Astrocyte of the hippocampus (primary cell): Measurements from ENCODE around the gene SMYD1.

Source experiments
- DNase-seq: peaks from one replicate; pipeline ENCODE4 v3.0.0; 2011; ENCODE audit warnings: low read depth, low spot score

Gene SMYD1

DNA sequence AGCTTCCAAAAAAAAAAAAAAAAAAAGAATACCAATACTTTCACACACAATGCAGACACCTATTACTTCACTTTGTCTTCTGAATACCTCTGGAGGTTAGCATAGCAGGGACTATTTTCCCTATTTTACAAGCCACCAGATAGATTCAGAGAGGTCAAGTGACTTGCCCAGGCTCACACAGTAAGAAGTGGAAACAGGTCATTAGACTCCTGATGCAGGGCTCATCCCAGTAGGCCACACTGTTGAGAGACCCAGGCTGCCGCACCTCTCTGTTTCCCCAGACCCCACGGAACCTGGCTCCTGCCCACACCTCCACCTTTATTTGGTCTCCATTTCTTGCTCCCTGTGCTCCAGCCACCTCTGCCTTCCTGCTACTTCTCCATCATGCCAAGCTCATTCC lies 19.4 kb downstream of the SMYD1 start:
- DNase-seq, result no peak

DNA sequence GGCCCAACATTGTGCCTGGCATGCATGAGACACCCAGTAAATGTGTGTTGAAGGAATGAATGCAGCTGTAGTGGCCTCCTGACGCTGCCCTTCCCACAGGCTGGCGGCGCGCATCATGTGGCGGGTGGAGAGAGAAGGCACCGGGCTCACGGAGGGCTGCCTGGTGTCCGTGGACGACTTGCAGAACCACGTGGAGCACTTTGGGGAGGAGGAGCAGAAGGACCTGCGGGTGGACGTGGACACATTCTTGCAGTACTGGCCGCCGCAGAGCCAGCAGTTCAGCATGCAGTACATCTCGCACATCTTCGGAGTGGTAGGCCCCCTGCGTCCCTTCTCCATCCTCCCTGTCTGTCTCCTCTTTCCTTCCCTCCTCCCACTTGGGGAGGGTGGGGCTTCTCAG lies 20.1 kb downstream of the SMYD1 start:
- DNase-seq, result no peak

DNA sequence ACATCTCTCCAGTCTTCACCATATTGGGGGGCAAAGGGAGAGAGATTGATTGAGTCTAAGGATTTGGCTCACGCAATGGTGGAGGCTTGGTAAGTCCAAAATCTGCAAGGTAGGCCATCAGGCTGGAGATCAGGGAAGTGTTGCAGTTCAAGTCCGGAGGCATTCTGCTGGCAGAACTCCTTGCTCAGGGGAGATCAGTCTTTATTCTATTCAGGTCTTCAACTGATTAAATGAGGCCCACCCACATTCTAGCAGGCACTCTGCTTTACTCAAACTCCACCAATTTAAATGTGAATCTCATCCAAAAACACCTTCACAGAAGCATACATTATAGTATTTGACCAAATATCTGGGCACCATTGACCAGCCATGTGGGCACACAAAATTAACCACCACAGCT lies 21.4 kb downstream of the SMYD1 start:
- DNase-seq, result no peak

DNA sequence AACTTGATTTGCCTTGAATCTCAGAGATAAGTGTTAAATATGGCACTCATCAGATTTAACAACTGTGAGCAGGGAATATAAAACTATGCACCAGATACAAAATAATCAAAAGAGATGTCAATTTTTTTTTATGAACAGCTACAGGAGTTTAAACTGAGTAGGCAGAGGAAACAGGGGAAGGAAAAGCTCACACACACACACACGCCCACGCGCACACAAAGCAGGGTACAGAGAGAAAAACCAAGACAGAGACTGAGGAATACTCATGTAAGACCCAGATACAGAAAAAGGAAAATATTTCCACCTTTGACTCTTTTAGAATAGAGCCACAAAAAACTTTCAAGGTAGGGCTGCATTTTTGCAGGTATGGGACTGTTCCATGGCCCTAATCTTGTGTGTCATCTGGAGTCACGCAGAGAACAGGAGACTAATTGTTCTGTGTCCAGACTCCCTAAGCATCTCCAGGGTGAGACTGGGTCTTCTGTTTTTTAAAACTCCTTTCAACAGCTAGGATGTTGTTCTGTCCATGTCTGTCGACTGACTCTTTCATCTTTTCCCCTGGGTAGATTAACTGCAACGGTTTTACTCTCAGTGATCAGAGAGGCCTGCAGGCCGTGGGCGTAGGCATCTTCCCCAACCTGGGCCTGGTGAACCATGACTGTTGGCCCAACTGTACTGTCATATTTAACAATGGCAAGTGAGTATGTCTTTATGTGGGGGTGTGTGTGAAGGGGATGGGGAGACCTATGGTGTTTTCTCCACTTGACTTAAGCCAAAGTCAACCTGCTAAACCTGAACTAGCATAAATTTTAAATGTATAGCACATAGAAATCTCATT lies 23.0 kb downstream of the SMYD1 start:
- no peak for DNase-seq

DNA sequence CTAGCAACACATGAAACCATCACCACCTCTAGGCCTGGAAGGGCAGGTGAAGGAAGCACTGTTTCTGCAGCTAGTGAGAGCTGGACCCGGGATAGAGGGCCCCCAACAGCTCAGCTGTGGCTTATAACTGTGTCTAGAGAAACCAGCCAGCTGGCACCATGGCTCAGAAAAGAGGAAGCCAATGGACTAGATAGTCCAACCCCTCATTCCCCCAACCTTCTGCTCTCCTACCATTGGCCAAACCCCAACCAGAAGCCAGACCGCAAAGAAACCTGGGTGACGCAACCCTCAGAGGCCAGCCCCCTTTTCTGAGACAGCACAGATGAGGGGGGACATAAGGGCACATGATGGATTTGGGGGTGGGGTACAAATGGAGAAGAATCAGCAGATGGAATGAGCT lies 24.3 kb downstream of the SMYD1 start:
- no peak for DNase-seq

DNA sequence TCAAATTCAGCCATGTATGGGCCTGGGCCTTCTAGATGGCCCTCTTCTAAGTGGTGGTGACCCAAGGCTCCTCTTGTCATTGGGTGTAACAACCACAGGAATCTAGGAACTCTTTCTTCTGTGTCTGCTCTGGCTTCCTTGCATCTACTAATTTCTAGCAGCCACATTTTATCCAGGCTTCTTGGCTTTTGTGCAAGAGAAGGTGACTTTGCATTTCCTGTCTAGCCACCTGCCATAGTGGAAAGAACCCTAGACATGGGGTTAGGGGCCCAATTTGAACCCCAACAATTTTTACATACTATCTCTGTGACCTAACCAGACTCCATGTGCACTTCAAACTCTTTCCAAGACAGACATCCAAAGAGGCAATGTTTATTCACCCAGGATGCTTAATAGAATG lies 25.1 kb downstream of the SMYD1 start:
- DNase-seq, result no peak

DNA sequence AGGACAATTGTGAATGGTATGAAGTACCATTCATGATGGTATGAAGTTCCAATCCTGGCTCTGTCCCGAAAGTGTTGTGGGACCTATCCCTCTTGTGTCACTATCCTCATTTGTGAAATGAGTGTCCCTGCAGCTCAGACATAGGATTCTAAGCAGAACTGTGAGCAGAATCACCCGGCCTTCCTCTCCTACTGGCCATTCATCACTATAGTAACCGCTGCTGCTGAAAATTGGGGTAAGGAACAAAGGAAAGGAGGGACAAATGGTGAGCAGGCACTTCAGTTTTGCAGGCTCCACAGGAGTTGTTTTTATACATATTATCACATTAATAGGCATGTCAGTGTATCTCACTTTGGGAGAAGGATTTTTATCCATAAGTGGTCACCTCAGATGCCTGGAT lies 27.4 kb downstream of the SMYD1 start:
- no peak for DNase-seq

DNA sequence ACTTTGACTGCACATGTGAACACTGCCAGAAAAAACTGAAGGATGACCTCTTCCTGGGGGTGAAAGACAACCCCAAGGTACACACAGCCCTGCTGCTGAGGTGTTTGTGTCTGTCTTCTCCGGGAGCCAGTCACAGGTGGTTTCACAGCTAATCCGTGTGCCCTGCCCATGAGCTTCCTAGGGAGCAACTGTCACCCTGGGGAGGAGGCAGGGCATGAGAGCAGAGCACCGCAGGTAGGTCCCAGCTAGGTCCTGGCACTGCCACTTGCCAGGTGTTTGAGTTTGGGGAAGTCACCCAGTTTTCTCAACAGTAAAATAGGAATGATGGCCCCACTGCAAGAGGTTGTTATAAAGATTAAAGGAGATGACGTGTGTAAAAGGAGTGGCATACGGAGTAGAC lies 29.1 kb downstream of the SMYD1 start:
- DNase-seq, result no peak

DNA sequence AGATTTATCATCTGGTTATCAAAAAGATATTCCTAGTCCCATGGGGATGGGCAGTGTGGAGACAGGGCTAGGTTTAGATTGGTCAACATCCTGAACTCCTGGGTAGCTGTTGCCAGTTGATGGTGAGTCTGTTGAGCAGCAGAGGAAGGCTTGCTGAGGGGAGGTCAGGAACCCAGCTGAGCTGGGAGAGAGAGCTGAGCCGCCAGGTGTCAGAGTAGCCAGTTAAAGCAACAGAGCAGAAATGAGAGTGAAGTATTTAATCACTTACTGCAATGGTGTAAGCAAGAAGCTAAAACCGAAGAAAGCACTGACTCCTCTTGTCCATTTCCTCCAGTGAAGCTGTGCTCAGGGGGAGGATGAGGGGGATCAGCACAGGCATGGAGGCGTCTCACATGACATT lies 29.6 kb downstream of the SMYD1 start:
- no peak for DNase-seq

DNA sequence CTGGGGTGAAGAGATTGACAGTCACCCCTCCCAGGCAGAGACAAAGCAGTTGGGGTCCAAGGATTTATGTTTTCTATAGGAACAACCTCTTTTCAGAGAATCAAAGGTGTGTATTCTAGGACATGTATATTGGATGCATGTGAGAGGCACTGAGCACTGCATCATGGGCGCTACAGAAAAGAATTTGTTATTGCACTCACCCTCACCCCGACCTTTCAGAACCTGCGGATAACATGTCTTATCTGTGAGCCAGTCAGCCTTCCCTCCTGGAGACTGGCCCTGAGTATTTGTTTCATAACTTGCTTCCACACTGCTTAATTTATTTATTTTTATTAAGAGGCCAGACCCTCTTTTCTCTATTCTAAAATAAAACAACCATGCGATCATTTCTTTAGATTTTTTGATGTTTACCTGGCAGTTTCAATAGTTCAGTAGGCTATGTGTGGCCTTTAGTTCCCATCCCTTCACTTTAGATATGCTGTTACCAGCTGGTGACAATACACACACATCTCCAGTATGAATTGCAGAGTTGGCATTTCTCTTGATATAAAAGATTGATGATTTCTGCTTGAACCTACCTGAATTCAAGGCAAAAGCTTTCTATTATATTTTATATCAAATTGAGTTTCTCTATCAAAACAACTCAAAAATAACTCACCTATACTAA lies 30.4 kb downstream of the SMYD1 start:
- DNase-seq, result no peak

DNA sequence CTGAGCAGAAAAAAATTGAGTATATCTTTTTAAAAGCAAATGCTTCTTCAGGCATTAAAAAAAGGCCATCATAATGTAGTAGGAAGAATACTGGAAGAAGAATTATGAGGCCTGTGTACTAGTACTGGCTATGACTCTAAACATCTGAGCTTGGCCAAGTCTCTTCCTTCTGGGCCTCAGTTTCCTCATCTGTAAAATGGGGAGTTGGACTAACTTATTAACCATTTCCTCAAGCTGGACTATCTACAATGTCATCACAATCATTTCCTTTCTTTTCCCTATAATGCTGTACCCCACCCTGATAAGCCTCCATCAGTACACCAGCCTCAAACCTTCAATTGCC lies 30.9 kb downstream of the SMYD1 start:
- DNase-seq, result no peak

DNA sequence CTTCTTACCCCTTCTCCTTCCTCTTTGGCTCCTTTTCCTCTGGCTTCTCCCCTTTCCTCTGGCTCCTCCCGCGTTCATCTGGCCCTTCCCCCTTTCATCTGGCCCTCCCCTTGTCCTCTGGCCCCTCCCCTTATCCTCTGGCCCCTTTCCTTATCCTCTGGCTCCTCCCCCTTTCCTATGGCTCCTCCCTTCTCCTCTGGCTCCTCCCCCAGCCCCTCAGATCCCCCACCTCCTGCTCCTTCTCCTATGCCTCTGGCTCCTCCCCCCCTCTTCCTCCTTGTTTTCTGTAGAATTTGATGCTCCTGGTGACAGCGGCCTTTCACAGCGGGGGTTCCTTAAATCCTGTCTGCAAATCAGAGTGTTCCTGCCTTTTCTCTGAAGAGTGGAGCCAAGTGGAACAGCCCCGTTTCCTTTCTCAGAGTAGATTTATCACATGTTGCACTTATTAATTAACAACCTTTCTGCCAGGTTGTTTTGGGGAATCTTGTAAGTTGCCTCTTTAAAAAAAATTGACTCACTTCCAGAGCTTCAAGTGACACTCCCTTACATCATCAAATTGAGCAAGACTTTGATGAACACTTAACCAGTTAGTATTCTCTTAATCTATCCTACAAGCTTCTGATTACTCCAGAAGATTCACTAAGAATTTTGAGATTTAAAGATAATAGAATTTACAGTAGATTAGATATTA lies 32.3 kb downstream of the SMYD1 start:
- no peak for DNase-seq

DNA sequence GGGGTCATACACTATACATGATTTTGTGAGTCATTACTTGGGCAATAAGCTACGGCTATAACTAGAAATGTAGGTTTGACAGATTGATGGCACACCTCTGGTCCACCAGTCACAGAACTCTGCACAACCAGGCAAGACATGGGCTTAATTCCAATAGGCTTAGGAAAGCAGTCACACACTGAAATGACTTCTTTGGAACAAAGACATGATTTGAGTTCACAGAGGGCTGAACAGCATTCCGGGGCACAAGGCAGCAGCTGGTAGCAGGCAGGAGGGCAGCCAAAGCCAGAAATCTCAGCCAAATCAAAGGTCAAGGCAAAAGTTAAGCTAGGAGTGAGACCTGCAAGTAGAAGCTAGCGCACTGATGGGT lies 32.8 kb downstream of the SMYD1 start:
- DNase-seq, result no peak

DNA sequence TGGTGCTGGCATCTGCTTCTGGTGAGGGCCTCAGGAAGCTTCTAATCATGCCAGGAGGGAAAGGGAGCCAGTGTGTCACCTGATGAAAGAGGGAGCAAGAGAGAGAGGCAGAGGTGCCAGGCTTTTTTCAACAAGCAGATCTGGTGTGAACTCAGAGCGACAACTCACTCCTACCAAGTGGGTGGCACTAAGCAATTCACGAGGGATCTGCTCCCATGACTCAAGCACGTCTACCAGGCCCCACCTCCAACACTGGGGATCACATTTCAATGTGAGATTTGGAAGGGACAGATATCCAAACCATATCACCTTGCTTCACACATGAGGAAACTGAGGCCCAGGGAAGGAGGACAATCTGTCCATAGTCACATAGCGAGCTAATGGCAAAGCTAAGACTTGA lies 41.2 kb downstream of the SMYD1 start:
- DNase-seq, result no peak

DNA sequence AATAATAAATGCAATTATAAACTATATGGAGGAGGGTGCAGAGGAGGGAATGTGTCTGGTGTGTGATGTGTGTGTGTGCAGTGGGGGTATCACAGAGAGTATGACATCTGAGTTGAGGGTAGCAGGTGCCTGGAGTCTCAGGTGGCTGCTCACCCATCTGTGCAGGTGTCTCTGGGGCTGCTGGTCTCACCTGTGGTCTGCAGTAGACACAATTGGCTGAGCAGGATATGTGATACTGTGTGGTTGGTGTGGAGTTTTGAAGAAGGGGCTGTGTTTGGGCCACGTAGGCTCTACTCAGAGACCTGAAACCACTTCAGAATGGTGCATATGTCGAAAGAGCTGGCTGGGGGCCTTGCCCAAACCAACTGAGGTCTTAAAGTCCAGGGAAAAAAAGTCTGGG lies 43.2 kb downstream of the SMYD1 start:
- DNase-seq, result no peak

DNA sequence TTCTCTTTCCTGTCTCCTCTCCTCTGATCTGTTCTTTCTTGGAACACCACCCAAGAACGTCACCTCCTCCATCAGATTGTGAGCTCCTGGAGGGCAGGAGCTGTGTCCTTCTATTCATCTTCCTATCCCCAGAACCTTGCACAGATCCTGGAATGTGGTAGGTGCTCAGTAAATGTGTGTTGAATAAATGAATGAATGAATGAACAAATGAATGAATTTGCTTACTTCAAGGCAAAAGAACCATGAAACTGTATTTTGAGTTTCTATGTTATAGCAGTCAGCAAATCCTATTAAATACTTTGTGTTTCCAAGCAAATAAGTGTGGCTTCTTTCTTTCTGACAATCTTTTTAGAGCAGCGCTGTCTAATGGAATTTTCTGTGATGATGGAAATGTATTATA lies 45.4 kb downstream of the SMYD1 start:
- DNase-seq, result no peak

DNA sequence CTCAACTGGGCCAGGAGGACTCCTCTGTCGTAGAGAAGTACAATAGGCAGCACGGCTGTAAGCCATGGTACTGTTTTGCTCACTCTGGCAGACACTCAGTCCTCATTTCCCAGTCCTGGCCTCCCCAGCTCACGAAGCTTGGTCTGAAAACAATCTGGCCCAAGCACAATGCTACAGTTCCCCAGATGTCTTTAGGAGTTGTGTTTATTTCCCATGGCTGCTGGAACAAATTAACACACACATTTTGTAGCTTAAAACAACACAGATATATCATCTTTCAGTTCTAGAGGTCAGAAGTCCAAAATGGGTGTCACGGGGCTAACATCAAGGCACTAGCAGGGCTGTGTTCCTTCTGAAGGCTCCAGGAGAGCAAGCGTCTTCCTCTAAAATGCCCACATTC lies 47.3 kb downstream of the SMYD1 start:
- DNase-seq, result no peak

DNA sequence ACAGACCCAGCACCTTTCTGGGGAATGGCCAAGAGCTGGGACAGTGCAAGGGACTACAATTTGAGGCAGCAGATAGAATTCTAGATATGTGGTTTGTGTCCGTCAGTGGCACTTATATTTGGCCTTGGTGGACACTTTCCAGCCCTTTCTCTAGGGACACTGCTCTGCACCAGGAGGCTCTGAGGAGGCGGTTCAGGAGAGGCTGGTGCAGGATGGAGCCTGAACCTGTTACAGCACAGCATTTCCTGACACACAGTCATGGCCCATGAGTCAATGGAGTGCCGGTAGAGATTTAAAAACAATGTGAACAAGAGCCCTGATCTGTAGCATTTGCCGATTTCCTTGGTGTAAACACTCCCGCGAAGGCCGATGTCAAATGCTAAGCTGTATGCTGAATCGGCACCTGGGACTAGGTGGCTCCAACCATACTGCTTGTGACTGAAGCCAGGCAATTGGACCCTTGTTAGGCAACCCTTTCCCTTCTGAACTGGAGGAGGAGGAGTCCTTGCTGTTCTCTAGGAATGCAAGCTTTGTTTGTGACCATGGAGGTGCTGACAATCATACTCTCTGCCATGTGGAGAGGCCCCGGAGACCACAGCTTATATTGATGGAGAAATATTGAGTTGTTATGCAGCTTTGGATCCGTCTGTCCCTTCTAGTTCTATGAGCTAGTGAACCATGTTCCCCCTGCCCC lies 48.3 kb downstream of the SMYD1 start:
- DNase-seq, result no peak

DNA sequence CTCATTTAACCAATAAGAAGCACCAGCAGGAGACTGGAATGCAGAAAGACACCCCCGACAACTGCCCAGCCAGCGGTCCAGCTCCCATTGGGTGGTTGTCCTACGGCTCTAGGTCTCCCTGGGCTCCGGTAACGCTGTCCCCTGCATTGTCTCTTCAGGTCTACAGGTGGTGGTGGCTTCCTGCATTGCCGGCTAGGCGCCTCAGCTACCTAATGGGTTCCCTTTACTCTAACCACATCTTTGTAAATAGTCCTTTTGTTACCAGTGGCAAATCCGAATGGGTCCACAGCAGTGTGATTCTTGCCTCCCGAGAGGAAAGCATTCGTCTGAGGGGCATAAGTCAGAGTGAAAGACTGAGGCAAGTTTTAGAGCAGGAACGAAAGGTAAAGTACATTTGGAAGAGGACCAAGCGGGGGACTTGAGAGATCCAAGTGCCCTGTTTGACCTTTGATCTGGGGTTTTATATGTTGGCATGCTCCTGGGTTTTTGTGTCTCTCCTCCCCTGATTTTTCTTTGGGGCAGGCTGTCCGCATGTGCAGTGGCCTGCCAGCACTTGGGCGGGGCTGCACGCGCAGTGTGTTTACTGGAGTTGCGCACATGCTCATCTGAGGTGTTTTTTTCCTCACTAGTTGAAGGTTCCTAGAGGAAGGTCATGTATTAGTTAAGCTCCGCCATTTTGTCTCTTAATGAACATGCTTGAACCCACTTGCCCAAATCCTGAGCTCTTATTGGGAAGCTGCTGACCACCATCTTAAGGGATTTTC lies 49.2 kb downstream of the SMYD1 start:
- DNase-seq, result no peak

DNA sequence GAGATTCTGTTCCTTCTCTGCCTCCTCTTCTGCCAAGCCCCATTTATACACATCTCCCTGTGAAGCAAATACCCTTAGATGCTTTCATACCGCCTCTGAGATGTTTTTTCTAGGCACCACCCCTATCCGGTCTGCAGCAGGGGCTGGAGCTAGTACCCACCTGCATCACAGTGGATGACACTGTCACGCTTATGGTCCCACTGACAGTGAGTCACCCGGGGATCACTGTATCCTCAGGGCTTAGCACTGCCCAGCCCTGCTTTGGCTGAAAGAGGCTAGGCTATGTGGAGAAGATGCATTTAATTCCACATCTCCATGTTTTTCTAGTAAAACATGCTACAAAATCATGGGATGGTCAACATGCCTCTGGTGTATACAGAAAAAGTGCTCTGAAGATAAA lies 50.3 kb downstream of the SMYD1 start:
- DNase-seq, result no peak

DNA sequence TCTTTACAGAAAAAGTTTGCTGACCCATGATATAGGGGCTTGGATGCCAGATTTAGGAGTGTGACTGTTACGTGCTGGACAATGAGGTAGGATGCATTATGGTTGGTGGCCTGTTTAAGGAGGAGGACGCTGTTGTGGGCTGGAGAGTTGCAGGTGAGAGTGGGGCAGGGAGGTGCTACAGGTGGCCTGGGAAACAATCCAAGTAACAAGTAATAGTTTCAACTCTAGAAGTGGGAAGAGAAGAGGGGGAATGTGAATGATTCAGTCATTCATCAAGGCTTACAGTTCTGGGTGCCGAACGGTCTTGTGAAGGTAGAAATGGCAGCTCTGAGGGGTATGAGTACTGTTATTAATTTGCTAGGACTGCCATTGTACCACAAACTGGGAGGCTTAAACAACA lies 54.1 kb downstream of the SMYD1 start:
- DNase-seq, result no peak
